Measurements from ENCODE around the gene ZDHHC7.

DNA sequence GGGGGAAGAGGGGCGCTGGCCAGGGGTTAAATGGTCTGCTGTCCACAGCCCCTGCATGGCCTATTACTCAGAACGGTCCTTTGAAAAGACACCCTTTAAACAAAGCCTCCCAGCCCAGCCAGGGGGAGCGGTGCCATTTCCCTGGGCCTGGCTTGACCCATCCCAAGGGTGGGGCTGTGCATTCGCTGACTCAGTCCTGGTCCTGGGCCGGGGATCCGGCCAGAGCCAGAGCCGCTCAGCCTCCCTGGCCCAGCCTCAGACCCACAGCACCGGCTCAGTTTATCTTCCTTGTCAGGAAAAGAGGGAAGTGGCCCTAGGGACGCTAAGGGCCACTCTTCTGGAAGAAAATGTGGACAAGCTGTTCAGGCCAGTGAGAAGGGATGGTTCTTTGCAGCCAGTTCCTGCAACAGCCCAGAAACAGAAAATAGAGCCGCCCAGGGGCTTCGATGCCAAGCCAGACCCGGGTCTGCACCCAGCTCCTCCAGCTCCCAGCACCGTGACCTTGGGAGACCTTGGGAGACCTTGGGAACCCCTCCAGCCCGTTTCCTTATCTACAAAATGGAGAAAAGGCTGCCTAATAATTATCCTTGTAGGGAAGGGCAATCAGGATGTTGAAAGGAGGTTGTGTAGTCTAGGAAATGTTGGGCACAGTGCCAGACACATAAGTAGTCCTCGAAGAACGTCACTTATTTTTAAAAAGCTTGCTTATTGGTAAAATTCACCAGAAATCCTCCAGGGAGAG lies 82.5 kb downstream of the ZDHHC7 start:
- TF ChIP-seq POLR2A (IDR thresholded peaks at IDR 0.05): no peak
- TF ChIP-seq, protein P1, sequence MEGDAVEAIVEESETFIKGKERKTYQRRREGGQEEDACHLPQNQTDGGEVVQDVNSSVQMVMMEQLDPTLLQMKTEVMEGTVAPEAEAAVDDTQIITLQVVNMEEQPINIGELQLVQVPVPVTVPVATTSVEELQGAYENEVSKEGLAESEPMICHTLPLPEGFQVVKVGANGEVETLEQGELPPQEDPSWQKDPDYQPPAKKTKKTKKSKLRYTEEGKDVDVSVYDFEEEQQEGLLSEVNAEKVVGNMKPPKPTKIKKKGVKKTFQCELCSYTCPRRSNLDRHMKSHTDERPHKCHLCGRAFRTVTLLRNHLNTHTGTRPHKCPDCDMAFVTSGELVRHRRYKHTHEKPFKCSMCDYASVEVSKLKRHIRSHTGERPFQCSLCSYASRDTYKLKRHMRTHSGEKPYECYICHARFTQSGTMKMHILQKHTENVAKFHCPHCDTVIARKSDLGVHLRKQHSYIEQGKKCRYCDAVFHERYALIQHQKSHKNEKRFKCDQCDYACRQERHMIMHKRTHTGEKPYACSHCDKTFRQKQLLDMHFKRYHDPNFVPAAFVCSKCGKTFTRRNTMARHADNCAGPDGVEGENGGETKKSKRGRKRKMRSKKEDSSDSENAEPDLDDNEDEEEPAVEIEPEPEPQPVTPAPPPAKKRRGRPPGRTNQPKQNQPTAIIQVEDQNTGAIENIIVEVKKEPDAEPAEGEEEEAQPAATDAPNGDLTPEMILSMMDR (IDR thresholded peaks at IDR 0.05): no peak
